ENCODE results near the gene CSPG4. TPM values are rescaled to one million over a fixed set of nuclear protein-coding genes. Genes with fewer than 3 reads are reported as not detected.
A peak's percentile ranks its signal among the peaks of the same experiment; 100 is the strongest.
"Not testable (repeated sequence)": the region's sequence is repeated elsewhere in the genome, so short reads cannot be mapped to it uniquely, and the experiment has no call there.

Gene CSPG4
- total RNA-seq, 4 donors from 2014 or later: 11.2 to 60.9 (median 31.3) TPM

DNA sequence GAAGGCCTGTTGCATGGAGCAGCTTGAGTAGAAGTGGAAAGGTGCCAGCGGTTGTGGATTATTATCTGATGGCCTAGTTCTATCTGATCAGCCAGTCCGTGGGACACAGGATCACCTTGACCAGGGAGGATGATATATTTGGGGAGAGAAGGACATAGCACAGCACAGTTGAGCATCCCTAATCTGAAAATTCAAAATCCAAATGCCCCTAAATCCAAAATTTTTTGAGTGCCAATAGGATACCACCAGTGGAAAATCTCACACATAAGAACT lies 6.0 kb downstream of the CSPG4 start:
- in situ Hi-C loops (cut with MboI; ENCODE audit: low pct_ligation_motif_present in 1 of 4, low pct_unique_long_range_greater_than_20kb in 1 of 4, low sequenced_read_pairs in 3 of 4) (no loop called here), intact Hi-C loops (cut with DNase I; ENCODE audit: low total_unique reads) (no loop called here)
- Histone ChIP-seq H3K4me1 (peaks cover 17 to 40% (median 19%) of the 10 kb centered on the region in 4 donors), H3K4me3 (no peak overlapping the region), H3K27me3 (no peaks in the 10 kb centered on the region), H3K9me3 (no peaks in the 10 kb centered on the region), H3K36me3 (no peaks in the 10 kb centered on the region), H3K27ac (peak overlapping the region; percentile 59 to 88 (median 82))
- TF ChIP-seq, protein P1, sequence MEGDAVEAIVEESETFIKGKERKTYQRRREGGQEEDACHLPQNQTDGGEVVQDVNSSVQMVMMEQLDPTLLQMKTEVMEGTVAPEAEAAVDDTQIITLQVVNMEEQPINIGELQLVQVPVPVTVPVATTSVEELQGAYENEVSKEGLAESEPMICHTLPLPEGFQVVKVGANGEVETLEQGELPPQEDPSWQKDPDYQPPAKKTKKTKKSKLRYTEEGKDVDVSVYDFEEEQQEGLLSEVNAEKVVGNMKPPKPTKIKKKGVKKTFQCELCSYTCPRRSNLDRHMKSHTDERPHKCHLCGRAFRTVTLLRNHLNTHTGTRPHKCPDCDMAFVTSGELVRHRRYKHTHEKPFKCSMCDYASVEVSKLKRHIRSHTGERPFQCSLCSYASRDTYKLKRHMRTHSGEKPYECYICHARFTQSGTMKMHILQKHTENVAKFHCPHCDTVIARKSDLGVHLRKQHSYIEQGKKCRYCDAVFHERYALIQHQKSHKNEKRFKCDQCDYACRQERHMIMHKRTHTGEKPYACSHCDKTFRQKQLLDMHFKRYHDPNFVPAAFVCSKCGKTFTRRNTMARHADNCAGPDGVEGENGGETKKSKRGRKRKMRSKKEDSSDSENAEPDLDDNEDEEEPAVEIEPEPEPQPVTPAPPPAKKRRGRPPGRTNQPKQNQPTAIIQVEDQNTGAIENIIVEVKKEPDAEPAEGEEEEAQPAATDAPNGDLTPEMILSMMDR (IDR thresholded peaks at IDR 0.05): no peak
- no peak for TF ChIP-seq EP300 (IDR thresholded peaks at IDR 0.05; ENCODE audit: low read depth)
- no peak for TF ChIP-seq POLR2AphosphoS5 (IDR thresholded peaks at IDR 0.05)
- TF ChIP-seq POLR2A (IDR thresholded peaks at IDR 0.05): no peak
- DNase-seq: no peak
- WGBS, 2 donors (ENCODE audit: low coverage in 1 of 2): 71% methylated on average over 2 of the region's 2 CpGs; no CpG with 5 or more reads in 1 of the 2 donors

DNA sequence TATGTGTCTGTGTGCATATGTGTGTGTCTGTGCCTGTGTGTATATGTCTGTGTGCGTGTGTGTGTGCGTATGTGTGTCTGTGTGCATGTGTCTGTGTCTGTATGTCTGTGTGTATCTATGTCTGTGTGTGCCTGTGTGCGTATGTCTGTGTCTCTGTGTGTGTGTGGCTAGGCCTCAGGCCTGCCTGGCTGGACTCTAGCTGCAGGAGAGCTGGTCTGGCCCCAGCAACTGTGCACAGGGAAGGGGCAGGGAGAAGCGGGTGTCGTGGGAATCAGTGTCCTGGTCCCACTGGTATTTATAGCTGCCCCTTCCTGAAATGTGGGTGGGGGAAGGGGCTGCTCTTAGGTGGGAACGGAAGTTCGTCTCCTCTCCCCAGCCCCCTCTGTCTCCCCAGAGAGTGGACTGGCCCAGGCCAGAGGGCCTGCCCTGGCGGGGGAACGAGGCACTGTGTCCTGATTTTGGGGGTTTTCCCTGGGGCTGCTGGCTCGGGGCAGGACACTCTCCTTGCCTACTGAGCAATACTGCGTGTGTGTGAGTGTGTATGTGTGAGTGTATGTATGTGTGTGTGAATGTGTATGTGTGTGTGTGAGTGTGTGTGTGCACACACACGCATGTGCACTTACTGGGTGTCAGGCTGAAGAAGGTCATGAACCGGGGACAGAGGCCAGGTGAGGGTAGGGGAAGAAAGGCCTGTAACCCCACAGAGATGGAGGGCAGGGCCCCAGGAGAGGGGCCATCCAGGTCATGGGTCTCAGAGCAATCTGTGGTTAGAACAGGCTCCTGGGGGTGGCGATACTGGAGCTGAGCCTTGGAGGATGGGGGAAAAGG lies 6.6 kb downstream of the CSPG4 start:
- Histone ChIP-seq H3K27ac (peak overlapping the region; percentile 75 to 88 (median 82)), H3K27me3 (no peaks in the 10 kb centered on the region), H3K4me1 (peaks cover 18 to 45% (median 24%) of the 10 kb centered on the region in 4 donors), H3K36me3 (no peaks in the 10 kb centered on the region), H3K9me3 (no peaks in the 10 kb centered on the region), H3K4me3 (no peak overlapping the region)
- in situ Hi-C loops (cut with MboI; ENCODE audit: low pct_ligation_motif_present in 1 of 4, low pct_unique_long_range_greater_than_20kb in 1 of 4, low sequenced_read_pairs in 3 of 4) (no loop called here), intact Hi-C loops (cut with DNase I; ENCODE audit: low total_unique reads) (no loop called here)
- DNase-seq: no peak
- no peak for TF ChIP-seq EP300 (IDR thresholded peaks at IDR 0.05; ENCODE audit: low read depth)
- TF ChIP-seq POLR2A (IDR thresholded peaks at IDR 0.05): no peak
- TF ChIP-seq POLR2AphosphoS5 (IDR thresholded peaks at IDR 0.05): no peak
- TF ChIP-seq, protein P1 (IDR thresholded peaks at IDR 0.05): no peak
- WGBS, 2 donors (ENCODE audit: low coverage in 1 of 2): 75% methylated on average over 14 of the region's 14 CpGs; no CpG with 5 or more reads in 1 of the 2 donors

DNA sequence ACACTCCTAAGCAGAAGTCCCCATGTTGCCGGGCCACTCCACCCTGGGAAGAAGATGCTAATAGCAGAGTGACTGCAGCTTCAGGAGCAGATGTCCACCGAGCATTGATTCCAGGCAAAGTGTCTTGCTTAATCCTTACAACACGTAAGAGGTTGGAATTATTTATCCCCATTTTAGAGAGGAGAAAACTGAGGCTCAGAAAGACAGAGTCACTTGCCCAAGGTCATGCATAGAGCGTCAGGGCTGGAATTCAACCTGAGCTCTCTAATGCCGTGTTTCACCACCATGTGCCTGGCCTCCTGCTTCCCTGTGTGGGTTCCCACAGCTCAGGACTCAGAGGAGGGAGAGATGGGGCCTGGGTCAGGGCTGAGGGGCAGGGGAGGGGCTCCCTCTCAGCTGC lies 7.3 kb downstream of the CSPG4 start:
- intact Hi-C loops (cut with DNase I; ENCODE audit: low total_unique reads); H3K27me3 ChIP-seq; H3K4me3 ChIP-seq; H3K36me3 ChIP-seq; DNase-seq; H3K9me3 ChIP-seq; in situ Hi-C loops (cut with MboI; ENCODE audit: low pct_ligation_motif_present in 1 of 4, low pct_unique_long_range_greater_than_20kb in 1 of 4, low sequenced_read_pairs in 3 of 4): not testable (repeated sequence)
- Histone ChIP-seq H3K27ac (peak overlapping the region; percentile 75 to 88 (median 82)), H3K4me1 (peaks cover 23 to 52% (median 28%) of the 10 kb centered on the region in 4 donors)
- WGBS, 2 donors (ENCODE audit: low coverage in 1 of 2): 72 to 100% methylated on average over 1 to 5 of the region's 5 CpGs

DNA sequence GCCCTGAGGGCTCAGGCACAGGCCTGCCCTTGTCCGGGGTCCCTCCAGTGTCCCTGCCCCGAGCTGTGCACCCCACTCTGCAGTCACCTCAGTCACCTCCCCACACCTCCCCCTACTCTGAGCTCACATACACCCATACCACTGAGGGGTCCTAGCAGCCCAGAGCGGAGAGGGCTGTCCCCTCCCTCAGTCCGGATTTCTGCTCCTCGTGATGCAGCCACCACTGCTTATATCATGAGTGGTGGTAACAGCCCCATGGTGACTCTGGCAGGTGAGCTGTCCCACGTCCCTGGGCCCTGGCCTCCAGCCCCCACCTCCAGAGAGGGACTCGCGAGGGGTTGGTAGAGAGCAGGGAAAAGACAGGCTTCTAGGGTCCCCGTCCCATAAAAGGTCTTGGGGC lies 8.0 kb downstream of the CSPG4 start:
- H3K27ac ChIP-seq: peak overlapping the region; percentile 75 to 88 (median 82)
- no peaks in the 10 kb centered on the region for H3K27me3 ChIP-seq
- intact Hi-C loops (cut with DNase I; ENCODE audit: low total_unique reads): no loop called here
- DNase-seq: no peak
- peaks cover 25 to 58% (median 33%) of the 10 kb centered on the region in 4 donors for H3K4me1 ChIP-seq
- no peaks in the 10 kb centered on the region for H3K36me3 ChIP-seq
- WGBS, 2 donors (ENCODE audit: low coverage in 1 of 2): 95% methylated on average over 9 of the region's 9 CpGs; no CpG with 5 or more reads in 1 of the 2 donors
- H3K4me3 ChIP-seq: no peak overlapping the region
- in situ Hi-C loops (cut with MboI; ENCODE audit: low pct_ligation_motif_present in 1 of 4, low pct_unique_long_range_greater_than_20kb in 1 of 4, low sequenced_read_pairs in 3 of 4): no loop called here
- no peaks in the 10 kb centered on the region for H3K9me3 ChIP-seq
- TF ChIP-seq POLR2AphosphoS5 (IDR thresholded peaks at IDR 0.05): no peak
- TF ChIP-seq EP300 (IDR thresholded peaks at IDR 0.05; ENCODE audit: low read depth): no peak

DNA sequence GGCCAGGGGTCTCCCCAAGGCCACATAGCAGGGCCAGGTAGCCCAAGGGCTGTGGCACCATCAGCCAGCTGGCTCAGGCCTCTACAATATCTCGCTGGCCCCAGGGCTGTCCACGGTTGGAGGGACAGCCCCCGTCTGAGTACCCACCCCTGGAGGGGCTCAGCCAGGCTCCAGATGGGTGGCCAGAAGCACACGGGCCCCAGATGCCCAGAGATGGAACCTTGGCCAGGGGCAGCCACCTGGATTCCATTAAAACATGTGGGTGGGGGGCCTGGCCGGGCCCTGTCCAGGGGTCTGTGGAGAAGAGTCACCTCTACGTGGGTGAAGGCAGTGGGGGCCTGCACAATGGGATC lies 8.4 kb downstream of the CSPG4 start:
- DNase-seq: no peak
- in situ Hi-C loops (cut with MboI; ENCODE audit: low pct_ligation_motif_present in 1 of 4, low pct_unique_long_range_greater_than_20kb in 1 of 4, low sequenced_read_pairs in 3 of 4): no loop called here
- intact Hi-C loops (cut with DNase I; ENCODE audit: low total_unique reads): no loop called here
- H3K9me3 ChIP-seq: no peaks in the 10 kb centered on the region
- no peaks in the 10 kb centered on the region for H3K27me3 ChIP-seq
- no peaks in the 10 kb centered on the region for H3K36me3 ChIP-seq
- 72% methylated on average over 6 of the region's 6 CpGs; no CpG with 5 or more reads in 1 of the 2 donors for WGBS, 2 donors (ENCODE audit: low coverage in 1 of 2)
- peak overlapping the region; percentile 75 to 88 (median 82) for H3K27ac ChIP-seq
- H3K4me3 ChIP-seq: no peak overlapping the region
- peaks cover 25 to 59% (median 36%) of the 10 kb centered on the region in 4 donors for H3K4me1 ChIP-seq
- TF ChIP-seq EP300 (IDR thresholded peaks at IDR 0.05; ENCODE audit: low read depth): no peak
- no peak for TF ChIP-seq POLR2AphosphoS5 (IDR thresholded peaks at IDR 0.05)
- TF ChIP-seq, protein P1 (IDR thresholded peaks at IDR 0.05): no peak
- TF ChIP-seq POLR2A (IDR thresholded peaks at IDR 0.05): no peak

DNA sequence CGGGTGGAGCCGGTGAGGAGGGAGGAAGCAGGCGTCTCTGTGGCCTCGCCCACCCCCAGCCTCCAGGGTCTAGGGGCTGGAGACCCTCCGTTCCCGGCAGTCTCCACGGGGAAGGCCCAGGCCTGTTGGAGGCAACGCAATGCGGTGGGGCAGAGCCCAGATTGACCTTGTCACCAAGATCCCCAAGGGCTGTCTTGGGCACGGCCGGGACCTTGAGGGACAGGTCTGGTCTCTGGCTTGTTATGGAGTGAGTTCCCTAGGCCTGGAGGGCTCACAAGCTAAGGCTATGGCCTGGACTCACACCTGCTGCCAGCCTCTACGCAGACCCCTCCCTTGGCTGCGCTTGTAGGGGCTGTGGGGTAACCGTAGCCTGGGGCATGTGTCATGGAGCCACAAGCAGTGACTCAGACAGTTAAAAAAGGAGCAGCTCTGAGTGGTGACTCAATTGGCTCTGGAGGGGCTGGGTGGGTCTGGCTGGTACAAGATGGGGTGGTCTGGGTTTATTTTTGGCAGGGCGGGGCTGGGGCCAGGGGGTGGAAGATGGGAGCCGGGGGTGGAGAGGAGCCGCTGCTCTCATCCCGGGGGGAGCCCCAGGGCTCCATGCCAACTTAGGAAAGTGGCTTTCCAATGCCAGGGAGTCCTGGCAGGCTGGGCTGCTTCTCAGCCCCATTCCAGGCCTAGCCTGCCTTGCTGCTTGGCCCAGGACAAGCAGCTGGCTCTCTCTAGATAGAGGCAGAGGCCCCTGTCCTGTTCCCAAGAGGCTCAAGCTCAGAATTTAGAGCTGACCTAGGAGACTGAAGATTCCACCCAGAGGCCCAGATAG lies 9.0 kb downstream of the CSPG4 start:
- peaks cover 25 to 56% (median 36%) of the 10 kb centered on the region in 4 donors for H3K4me1 ChIP-seq
- DNase-seq; H3K27me3 ChIP-seq; intact Hi-C loops (cut with DNase I; ENCODE audit: low total_unique reads); H3K36me3 ChIP-seq; in situ Hi-C loops (cut with MboI; ENCODE audit: low pct_ligation_motif_present in 1 of 4, low pct_unique_long_range_greater_than_20kb in 1 of 4, low sequenced_read_pairs in 3 of 4); H3K4me3 ChIP-seq; H3K9me3 ChIP-seq: not testable (repeated sequence)
- peak overlapping the region; percentile 75 to 88 (median 82) for H3K27ac ChIP-seq
- 93% methylated on average over 10 of the region's 18 CpGs; no CpG with 5 or more reads in 1 of the 2 donors for WGBS, 2 donors (ENCODE audit: low coverage in 1 of 2)
